ENCODE data around the gene RORB. TPM values are rescaled to one million over a fixed set of nuclear protein-coding genes. Genes with fewer than 3 reads are reported as not detected.

RORB gene
- total and polyA plus RNA-seq, 8 donors, result 0.05 to 0.40 (median 0.10) TPM

- intact Hi-C loops (cut with DNase I), result no loop called here
- no peak for DNase-seq
- no peak for TF ChIP-seq CTCF (IDR thresholded peaks at IDR 0.05)
- WGBS, 2 donors, result 60 to 70% methylated on average over 1 of the region's 1 CpG
- H3K9me3 ChIP-seq, result no peaks in the 10 kb centered on the region
- H3K36me3 ChIP-seq, result no peaks in the 10 kb centered on the region
- H3K27me3 ChIP-seq, result no peaks in the 10 kb centered on the region
- FAIRE-seq, result no peak
- ATAC-seq, result no peak
- no peak overlapping the region for H3K27ac ChIP-seq
- no peak overlapping the region for H3K4me3 ChIP-seq
- H3K4me1 ChIP-seq, result no peaks in the 10 kb centered on the region
Observed at GRCh38 chr9:74463825-74464224, 33.3 kb upstream of the RORB start.

- WGBS, 2 donors, result 74 to 78% methylated on average over 6 of the region's 6 CpGs
Observed at GRCh38 chr9:74478606-74479005, 18.5 kb upstream of the RORB start.

GRCh38 chr9:74479711-74480110 is 17.4 kb upstream of the RORB start:
- DNase-seq, result no peak
- H3K4me3 ChIP-seq, result no peak overlapping the region
- intact Hi-C loops (cut with DNase I), result loop anchor here in 1 of 3 donors (10.0 kb wide), 1 partner anchor 65 kb away; no protein-coding TSS in a partner anchor
- no peak for TF ChIP-seq CTCF (IDR thresholded peaks at IDR 0.05)
- H3K27me3 ChIP-seq, result no peaks in the 10 kb centered on the region
- no peak for FAIRE-seq
- no peaks in the 10 kb centered on the region for H3K9me3 ChIP-seq
- no peaks in the 10 kb centered on the region for H3K36me3 ChIP-seq
- WGBS, 2 donors, result 85 to 86% methylated on average over 1 of the region's 1 CpG
- no peak overlapping the region for H3K27ac ChIP-seq
- no peak for ATAC-seq
- no peaks in the 10 kb centered on the region for H3K4me1 ChIP-seq

More at GRCh38 chr9:74478606-74479005, 18.5 kb upstream of the RORB start:
- H3K27me3 ChIP-seq, result no peaks in the 10 kb centered on the region
- H3K4me3 ChIP-seq, result no peak overlapping the region
- TF ChIP-seq CTCF (IDR thresholded peaks at IDR 0.05), result no peak
- H3K9me3 ChIP-seq, result no peaks in the 10 kb centered on the region
- DNase-seq, result no peak
- H3K27ac ChIP-seq, result no peak overlapping the region
- no peaks in the 10 kb centered on the region for H3K4me1 ChIP-seq
- intact Hi-C loops (cut with DNase I), result loop anchor here in 1 of 3 donors (10.0 kb wide), 1 partner anchor 64 kb away; no protein-coding TSS in a partner anchor
- H3K36me3 ChIP-seq, result no peaks in the 10 kb centered on the region
- no peak for ATAC-seq
- no peak for FAIRE-seq

GRCh38 chr9:74487395-74487794 is 9.7 kb upstream of the RORB start:
- Histone ChIP-seq H3K4me1 (no peaks in the 10 kb centered on the region), H3K36me3 (no peaks in the 10 kb centered on the region), H3K4me3 (no peak overlapping the region), H3K27ac (no peak overlapping the region), H3K9me3 (no peaks in the 10 kb centered on the region), H3K27me3 (no peaks in the 10 kb centered on the region)
- no peak for DNase-seq
- intact Hi-C loops (cut with DNase I), result no loop called here
- no peak for TF ChIP-seq CTCF (IDR thresholded peaks at IDR 0.05)
- WGBS, 2 donors, result 91 to 95% methylated on average over 1 of the region's 1 CpG
- no peak for FAIRE-seq
- ATAC-seq, result no peak

GRCh38 chr9:74493512-74493911 is 3.6 kb upstream of the RORB start:
- FAIRE-seq, result no peak
- Histone ChIP-seq H3K4me1 (peaks cover 0 to 6% (median 3%) of the 10 kb centered on the region in 3 donors), H3K4me3 (no peak overlapping the region), H3K27me3 (peaks cover 0 to 27% (median 3%) of the 10 kb centered on the region in 4 donors), H3K36me3 (no peaks in the 10 kb centered on the region), H3K27ac (no peak overlapping the region), H3K9me3 (no peaks in the 10 kb centered on the region)
- no peak for DNase-seq
- no peak for ATAC-seq
- TF ChIP-seq CTCF (IDR thresholded peaks at IDR 0.05), result no peak
- intact Hi-C loops (cut with DNase I), result no loop called here
- 18 to 19% methylated on average over 2 of the region's 2 CpGs for WGBS, 2 donors
